Esophagus muscularis mucosa (tissue), 4 donors: Measurements from ENCODE around the gene C6orf163.

ENCODE experiments used
- CTCF ChIP-seq, 3 experiments: fragments of 200-600 bp in 2 of 3; fragments of 450-650 bp in 1 of 3; sonication (generic) in 2 of 3; IDR thresholded peaks; one replicate each; pipeline ENCODE4 v1.5.1; 2017 to 2019; ENCODE audit warnings: antibody characterized with exemption in 3 of 3, mild to moderate bottlenecking in 2 of 3, moderate library complexity in 1 of 3
- EP300 ChIP-seq: sonication (generic); formaldehyde crosslinking; IDR thresholded peaks from one replicate; pipeline ENCODE4 v1.6.1; 2017; ENCODE audit warnings: antibody characterized with exemption
- POLR2A ChIP-seq: fragments of 450-650 bp; IDR thresholded peaks from one replicate; pipeline ENCODE4 v1.6.1; 2017; ENCODE audit warnings: antibody characterized with exemption, moderate library complexity, mild to moderate bottlenecking, low read depth

GRCh38 chr6:87373377-87373776 lies 28.8 kb downstream of the C6orf163 start:
- TF ChIP-seq CTCF (IDR thresholded peaks at IDR 0.05) (no peak), POLR2A (no peak), EP300 (no peak)
